ENCODE data around the gene APBB1. TPM values are rescaled to one million over a fixed set of nuclear protein-coding genes. Genes with fewer than 3 reads are reported as not detected.
"Not testable (repeated sequence)": the region's sequence is repeated elsewhere in the genome, so short reads cannot be mapped to it uniquely, and the experiment has no call there.

Gene APBB1
- total RNA-seq, 4 donors from 2014 or later: 36.4 to 54.1 (median 45.4) TPM

DNA sequence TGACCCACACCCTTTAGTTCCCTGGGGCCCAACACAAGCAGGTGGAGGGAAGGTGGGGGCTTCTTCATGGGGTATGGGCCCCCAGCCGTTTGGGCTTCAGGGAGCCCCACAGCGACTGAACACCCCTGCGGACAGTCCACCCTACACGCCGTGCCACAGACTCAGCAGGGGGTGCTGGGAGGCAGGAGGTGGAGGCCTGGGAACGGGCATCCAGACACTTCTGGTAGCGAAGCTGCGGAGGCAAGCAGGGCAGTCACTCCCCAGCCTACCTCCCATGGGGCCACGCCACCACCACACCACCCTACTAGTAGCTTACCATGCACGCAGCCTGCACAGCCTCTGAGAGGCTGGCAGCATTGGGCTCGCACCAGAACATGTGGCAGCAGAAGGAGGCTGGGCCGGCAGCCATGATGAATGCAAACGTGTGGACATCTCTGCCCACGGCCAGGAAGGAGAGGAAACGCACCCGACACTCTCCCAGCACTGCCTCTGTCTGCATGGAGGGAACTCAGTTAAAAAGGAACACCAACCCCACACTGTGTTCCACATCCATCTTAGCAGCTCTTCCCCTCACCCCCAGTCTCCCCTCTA, 23.3 kb downstream of the APBB1 start:
- intact Hi-C loops (cut with DNase I): loop anchor here (10.0 kb wide), 1 partner anchor 99 kb away; the partner anchor contains the start of gene DNHD1
- H3K4me3 ChIP-seq (replicated peaks in 1 of 3): no peak overlapping the region
- no peak for TF ChIP-seq POLR2A (IDR thresholded peaks at IDR 0.05)
- TF ChIP-seq, protein P1, sequence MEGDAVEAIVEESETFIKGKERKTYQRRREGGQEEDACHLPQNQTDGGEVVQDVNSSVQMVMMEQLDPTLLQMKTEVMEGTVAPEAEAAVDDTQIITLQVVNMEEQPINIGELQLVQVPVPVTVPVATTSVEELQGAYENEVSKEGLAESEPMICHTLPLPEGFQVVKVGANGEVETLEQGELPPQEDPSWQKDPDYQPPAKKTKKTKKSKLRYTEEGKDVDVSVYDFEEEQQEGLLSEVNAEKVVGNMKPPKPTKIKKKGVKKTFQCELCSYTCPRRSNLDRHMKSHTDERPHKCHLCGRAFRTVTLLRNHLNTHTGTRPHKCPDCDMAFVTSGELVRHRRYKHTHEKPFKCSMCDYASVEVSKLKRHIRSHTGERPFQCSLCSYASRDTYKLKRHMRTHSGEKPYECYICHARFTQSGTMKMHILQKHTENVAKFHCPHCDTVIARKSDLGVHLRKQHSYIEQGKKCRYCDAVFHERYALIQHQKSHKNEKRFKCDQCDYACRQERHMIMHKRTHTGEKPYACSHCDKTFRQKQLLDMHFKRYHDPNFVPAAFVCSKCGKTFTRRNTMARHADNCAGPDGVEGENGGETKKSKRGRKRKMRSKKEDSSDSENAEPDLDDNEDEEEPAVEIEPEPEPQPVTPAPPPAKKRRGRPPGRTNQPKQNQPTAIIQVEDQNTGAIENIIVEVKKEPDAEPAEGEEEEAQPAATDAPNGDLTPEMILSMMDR (IDR thresholded peaks at IDR 0.05): no peak
- H3K9me3 ChIP-seq: no peaks in the 10 kb centered on the region
- no peaks in the 10 kb centered on the region for H3K27me3 ChIP-seq
- 87 to 90% methylated on average over 10 to 11 of the region's 16 CpGs for WGBS, 2 donors
- no peak for DNase-seq
- H3K4me1 ChIP-seq: peaks cover 8 to 12% of the 10 kb centered on the region in 2 donors
- H3K36me3 ChIP-seq: peaks cover 0 to 3% of the 10 kb centered on the region in 2 donors
- H3K27ac ChIP-seq: no peak overlapping the region

DNA sequence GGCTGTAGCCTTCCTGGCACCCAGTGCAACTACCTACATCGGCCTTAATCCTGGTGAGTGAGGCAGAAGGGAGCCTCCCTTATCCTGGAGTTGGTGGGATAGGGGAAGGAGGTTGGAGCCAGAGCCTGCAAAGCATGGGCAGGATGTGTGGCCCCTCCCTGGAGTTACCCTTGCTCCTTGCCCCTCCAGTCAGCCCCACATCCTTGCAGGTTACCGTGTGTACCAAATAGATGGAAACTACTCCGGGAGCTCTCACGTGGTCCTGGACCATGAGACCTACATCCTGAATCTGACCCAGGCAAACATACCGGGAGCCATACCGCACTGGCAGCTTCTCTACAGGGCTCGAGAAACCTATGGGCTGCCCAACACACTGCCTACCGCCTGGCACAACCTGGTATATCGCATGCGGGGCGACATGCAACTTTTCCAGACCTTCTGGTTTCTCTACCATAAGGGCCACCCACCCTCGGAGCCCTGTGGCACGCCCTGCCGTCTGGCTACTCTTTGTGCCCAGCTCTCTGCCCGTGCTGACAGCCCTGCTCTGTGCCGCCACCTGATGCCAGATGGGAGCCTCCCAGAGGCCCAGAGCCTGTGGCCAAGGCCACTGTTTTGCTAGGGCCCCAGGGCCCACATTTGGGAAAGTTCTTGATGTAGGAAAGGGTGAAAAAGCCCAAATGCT, 24.8 kb downstream of the APBB1 start:
- no peak for DNase-seq
- TF ChIP-seq, protein P1 (IDR thresholded peaks at IDR 0.05): no peak
- TF ChIP-seq POLR2A (IDR thresholded peaks at IDR 0.05): no peak

DNA sequence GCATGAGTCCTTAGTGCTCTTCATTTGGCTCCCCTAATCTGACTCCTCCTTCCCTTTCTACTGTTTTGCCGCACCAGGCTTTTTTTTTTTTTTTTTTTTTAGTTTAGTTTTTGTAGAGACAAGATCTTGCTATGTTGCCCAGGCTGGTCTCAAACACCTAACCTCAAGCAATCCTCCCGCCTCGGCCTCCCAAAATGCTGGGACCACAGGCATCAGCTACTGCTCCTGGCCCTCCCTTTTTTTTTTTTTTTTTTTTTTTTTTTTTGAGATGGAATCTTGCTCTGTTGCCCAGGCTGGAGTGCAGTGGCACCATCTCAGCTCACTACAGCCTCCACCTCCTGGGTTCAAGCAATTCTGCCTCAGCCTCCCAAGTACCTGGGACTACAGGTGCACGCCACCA, 26.6 kb downstream of the APBB1 start:
- H3K9me3 ChIP-seq; H3K4me3 ChIP-seq (replicated peaks in 1 of 3); H3K27ac ChIP-seq; DNase-seq; H3K36me3 ChIP-seq; H3K27me3 ChIP-seq: not testable (repeated sequence)
- peaks cover 8 to 12% of the 10 kb centered on the region in 2 donors for H3K4me1 ChIP-seq
- intact Hi-C loops (cut with DNase I): loop anchor here (10.0 kb wide), 1 partner anchor 103 kb away; the partner anchor contains the start of gene DNHD1
- 96 to 97% methylated on average over 4 of the region's 4 CpGs for WGBS, 2 donors

More for the DNA sequence above, 24.8 kb downstream of the APBB1 start:
- Histone ChIP-seq H3K4me1 (peaks cover 8 to 12% of the 10 kb centered on the region in 2 donors), H3K9me3 (no peaks in the 10 kb centered on the region), H3K27ac (no peak overlapping the region), H3K27me3 (no peaks in the 10 kb centered on the region), H3K4me3 (replicated peaks in 1 of 3) (no peak overlapping the region), H3K36me3 (peaks cover 0 to 3% of the 10 kb centered on the region in 2 donors)
- 93 to 95% methylated on average over 11 to 14 of the region's 16 CpGs for WGBS, 2 donors
- intact Hi-C loops (cut with DNase I): loop anchor here (10.0 kb wide), 1 partner anchor 101 kb away; the partner anchor contains the start of gene DNHD1

DNA sequence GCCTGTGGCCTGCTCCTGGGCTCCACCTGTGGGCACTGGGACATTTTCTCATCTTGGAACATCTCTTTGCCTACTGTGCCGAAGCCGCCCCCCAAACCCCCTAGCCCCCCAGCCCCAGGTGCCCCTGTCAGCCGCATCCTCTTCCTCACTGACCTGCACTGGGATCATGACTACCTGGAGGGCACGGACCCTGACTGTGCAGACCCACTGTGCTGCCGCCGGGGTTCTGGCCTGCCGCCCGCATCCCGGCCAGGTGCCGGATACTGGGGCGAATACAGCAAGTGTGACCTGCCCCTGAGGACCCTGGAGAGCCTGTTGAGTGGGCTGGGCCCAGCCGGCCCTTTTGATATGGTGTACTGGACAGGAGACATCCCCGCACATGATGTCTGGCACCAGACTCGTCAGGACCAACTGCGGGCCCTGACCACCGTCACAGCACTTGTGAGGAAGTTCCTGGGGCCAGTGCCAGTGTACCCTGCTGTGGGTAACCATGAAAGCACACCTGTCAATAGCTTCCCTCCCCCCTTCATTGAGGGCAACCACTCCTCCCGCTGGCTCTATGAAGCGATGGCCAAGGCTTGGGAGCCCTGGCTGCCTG, 27.3 kb downstream of the APBB1 start:
- Histone ChIP-seq H3K9me3 (no peaks in the 10 kb centered on the region), H3K27ac (no peak overlapping the region), H3K36me3 (no peaks in the 10 kb centered on the region), H3K27me3 (no peaks in the 10 kb centered on the region), H3K4me1 (peaks cover 8 to 12% of the 10 kb centered on the region in 2 donors), H3K4me3 (replicated peaks in 1 of 3) (peak overlapping the region in 1 of 3 donors; percentile 75)
- 89 to 99% methylated on average over 11 to 15 of the region's 18 CpGs for WGBS, 2 donors
- intact Hi-C loops (cut with DNase I): loop anchor here (10.0 kb wide), 1 partner anchor 103 kb away; the partner anchor contains the start of gene DNHD1
- TF ChIP-seq, protein P1 (IDR thresholded peaks at IDR 0.05): no peak
- TF ChIP-seq POLR2A (IDR thresholded peaks at IDR 0.05): no peak
- DNase-seq: no peak

DNA sequence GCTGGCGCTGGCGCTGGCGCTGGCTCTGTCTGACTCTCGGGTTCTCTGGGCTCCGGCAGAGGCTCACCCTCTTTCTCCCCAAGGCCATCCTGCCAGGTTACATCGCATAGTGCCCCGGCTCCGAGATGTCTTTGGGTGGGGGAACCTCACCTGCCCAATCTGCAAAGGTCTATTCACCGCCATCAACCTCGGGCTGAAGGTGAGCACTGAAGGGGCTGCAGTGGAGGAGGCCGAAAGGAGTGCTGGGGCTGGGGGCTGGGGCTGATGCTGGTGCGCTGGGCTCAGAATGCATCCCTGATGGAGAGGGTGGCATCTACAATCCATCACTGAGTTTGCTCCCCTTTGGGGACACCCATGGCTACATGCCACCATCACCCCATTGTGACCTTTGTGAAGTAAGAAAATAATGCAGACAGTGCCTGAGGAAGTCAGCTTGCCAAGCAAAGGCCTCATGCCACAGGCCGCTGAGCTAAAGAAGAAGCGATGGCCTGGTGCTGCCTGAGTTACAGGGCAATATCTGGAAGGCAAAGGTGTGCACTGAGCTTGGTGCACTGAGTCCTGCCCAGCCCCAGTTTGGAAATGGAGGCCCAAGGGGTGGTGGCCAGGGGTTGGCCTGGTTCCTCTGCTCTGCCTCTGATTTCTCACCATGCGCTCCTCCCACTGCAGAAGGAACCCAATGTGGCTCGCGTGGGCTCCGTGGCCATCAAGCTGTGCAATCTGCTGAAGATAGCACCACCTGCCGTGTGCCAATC, 28.0 kb downstream of the APBB1 start:
- 41 to 88% methylated on average over 6 to 14 of the region's 19 CpGs for WGBS, 2 donors

More for the DNA sequence above, 28.0 kb downstream of the APBB1 start:
- H3K27me3 ChIP-seq: no peaks in the 10 kb centered on the region
- H3K9me3 ChIP-seq: no peaks in the 10 kb centered on the region
- DNase-seq: peak in 1 of 2 donors; percentile 20
- H3K4me3 ChIP-seq (replicated peaks in 1 of 3): peak overlapping the region; percentile 37 to 75 (median 67)
- peaks cover 8 to 12% of the 10 kb centered on the region in 2 donors for H3K4me1 ChIP-seq
- no peaks in the 10 kb centered on the region for H3K36me3 ChIP-seq
- peak overlapping the region; percentile 76 to 89 (median 88) for H3K27ac ChIP-seq
- TF ChIP-seq POLR2A (IDR thresholded peaks at IDR 0.05): no peak
- intact Hi-C loops (cut with DNase I): loop anchor here (10.0 kb wide), 1 partner anchor 104 kb away; the partner anchor contains the start of gene DNHD1

Data from thyroid gland (tissue), 4 donors.